Heart left ventricle (tissue), 13 donors: Measurements from ENCODE around the gene EXOC4.

Source experiments
- POLR2A ChIP-seq, 2 donors: fragments of 450-650 bp; IDR thresholded peaks; one replicate each; pipeline ENCODE4 v1.6.1; 2017; ENCODE audit warnings: antibody characterized with exemption in 2 of 2, mild to moderate bottlenecking in 2 of 2, moderate library complexity in 2 of 2
- TF ChIP-seq, protein P1 (sequence below), 12 donors: fragments of 200-600 bp; sonication (generic) in 4 of 12; IDR thresholded peaks; one replicate each; pipeline versions ENCODE4 v1.5.0 to v1.8.0; 2018 to 2022; ENCODE audit warnings: antibody characterized with exemption in 12 of 12, mild to moderate bottlenecking in 5 of 12
- donor health status: ischemic (EF 13 %, LVEDD 7.1; RV severe dilation, severe dysfunction).
- donor health status: DM: no; HTN: yes; CAD: no.
- donor health status: DM: no; HTN: no; CAD: no.
- donor health status: ischemic (EF 25% LVEDD 6.9; RV normal size, moderate dysfunction).
- donor health status: ischemic (EF 25% LVEDD 5.7; RV mildly dilated, moderate dysfunction).
- donor health status: ischemic (EF 35%, LVEDD 5.7; RV mildly dilated, moderate dysfunction).
- donor health status: nonischemic (EF 11% LVEDD 7.7; RV severe dilation, severe dysfunction).
- donor health status: DM: yes; HTN: yes; CAD: no.
- donor health status: PGD.
- donor health status: ischemic (EF 29% LVEDD 5.4; RV normal size, mild dysfunction).
- donor health status: nonischemic (EF 23%, LVEDD 6.1; RV moderate dilation, normal function).

DNA sequence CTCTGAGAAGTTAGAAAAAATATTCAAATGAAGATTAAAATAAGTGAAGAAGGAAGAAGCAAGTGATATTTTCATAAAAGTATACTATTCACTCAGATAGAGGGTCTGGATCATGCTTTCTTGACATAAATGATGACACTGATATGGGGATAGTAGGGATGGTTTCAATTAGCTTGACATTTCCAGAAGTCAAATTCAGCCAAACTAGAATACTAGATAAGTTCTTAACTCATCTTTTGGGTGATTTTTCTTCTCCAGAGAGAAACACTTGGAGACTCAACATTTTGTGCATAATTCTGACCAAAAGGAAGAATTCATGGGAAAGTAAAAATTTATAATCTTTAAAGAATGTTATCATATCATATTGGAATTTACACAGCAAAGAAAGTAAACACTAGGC, 722.3 kb downstream of the EXOC4 start:
- TF ChIP-seq, protein P1, sequence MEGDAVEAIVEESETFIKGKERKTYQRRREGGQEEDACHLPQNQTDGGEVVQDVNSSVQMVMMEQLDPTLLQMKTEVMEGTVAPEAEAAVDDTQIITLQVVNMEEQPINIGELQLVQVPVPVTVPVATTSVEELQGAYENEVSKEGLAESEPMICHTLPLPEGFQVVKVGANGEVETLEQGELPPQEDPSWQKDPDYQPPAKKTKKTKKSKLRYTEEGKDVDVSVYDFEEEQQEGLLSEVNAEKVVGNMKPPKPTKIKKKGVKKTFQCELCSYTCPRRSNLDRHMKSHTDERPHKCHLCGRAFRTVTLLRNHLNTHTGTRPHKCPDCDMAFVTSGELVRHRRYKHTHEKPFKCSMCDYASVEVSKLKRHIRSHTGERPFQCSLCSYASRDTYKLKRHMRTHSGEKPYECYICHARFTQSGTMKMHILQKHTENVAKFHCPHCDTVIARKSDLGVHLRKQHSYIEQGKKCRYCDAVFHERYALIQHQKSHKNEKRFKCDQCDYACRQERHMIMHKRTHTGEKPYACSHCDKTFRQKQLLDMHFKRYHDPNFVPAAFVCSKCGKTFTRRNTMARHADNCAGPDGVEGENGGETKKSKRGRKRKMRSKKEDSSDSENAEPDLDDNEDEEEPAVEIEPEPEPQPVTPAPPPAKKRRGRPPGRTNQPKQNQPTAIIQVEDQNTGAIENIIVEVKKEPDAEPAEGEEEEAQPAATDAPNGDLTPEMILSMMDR (IDR thresholded peaks at IDR 0.05), result no peak
- TF ChIP-seq POLR2A (IDR thresholded peaks at IDR 0.05), result no peak
